Measurements from ENCODE around the gene PLEKHB1. TPM values are rescaled to one million over a fixed set of nuclear protein-coding genes. Genes with fewer than 3 reads are reported as not detected.

The PLEKHB1 gene
- total RNA-seq, 6 experiments from 2014 or later, result 0.42 to 2.1 (median 0.96) TPM

DNA sequence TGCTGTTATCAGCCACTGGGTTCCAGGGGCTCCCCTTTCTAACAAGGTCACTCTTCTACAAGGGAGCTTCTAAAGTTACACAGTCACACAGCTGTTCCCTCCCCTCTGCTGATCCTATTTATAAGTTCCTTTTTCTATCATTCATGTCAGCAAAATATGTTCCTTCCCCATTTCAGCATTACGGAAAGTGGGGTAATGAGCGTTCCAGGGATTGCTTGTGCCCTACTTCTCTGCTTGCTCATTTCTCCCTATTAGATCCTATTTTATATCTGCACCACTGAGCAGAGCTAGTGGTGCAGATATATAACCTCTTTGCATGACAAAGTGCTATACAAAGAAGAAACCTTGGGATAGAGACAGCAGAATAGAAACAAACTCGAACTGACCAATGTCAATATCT is 22.7 kb upstream of the PLEKHB1 start:
- no peak overlapping the region for H3K27ac ChIP-seq
- intact Hi-C loops (cut with DNase I), result no loop called here
- no peaks in the 10 kb centered on the region for H3K4me1 ChIP-seq
- 25% methylated on average over 3 of the region's 3 CpGs for WGBS (ENCODE audit: insufficient coverage, low coverage, low lambda C conversion rate, missing lambda C conversion rate)
- H3K9me3 ChIP-seq, result no peaks in the 10 kb centered on the region
- no peak for DNase-seq
- H3K4me3 ChIP-seq, result no peak overlapping the region
- TF ChIP-seq POLR2A (IDR thresholded peaks at IDR 0.05), result no peak
- TF ChIP-seq, protein P1, sequence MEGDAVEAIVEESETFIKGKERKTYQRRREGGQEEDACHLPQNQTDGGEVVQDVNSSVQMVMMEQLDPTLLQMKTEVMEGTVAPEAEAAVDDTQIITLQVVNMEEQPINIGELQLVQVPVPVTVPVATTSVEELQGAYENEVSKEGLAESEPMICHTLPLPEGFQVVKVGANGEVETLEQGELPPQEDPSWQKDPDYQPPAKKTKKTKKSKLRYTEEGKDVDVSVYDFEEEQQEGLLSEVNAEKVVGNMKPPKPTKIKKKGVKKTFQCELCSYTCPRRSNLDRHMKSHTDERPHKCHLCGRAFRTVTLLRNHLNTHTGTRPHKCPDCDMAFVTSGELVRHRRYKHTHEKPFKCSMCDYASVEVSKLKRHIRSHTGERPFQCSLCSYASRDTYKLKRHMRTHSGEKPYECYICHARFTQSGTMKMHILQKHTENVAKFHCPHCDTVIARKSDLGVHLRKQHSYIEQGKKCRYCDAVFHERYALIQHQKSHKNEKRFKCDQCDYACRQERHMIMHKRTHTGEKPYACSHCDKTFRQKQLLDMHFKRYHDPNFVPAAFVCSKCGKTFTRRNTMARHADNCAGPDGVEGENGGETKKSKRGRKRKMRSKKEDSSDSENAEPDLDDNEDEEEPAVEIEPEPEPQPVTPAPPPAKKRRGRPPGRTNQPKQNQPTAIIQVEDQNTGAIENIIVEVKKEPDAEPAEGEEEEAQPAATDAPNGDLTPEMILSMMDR (IDR thresholded peaks at IDR 0.05), result no peak
- no peaks in the 10 kb centered on the region for H3K27me3 ChIP-seq
- H3K36me3 ChIP-seq, result no peaks in the 10 kb centered on the region
- peak; percentile 51 to 65 (median 52) for ATAC-seq

DNA sequence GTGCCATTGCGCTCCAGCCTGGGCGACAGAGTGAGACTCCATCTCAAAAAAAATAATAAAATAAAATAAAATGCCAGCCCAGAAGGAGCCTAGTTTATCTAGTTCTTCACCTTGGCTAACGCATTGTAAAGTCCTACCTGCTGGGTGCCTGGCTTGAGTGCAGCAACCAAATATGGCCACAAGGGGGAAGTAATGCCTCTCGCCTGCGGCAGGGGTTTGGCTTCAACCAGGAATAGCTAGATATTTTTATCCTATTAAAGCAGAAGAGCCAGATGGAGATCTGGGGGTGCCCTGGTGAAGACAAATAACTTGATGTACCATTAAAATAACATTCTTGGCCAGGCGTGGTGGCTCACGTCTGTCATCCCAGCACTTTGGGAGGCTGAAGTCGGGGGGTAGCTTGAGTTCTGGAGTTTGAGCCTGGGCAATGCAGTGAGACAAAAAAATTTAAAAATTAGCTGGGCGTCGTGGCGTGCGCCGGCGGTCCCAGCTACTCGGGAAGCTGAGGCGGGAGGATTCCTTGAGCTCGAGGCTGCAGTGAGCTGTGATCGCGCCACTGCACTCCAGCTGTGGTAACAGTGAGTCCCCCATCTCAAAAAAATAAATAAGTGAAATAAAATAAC is 20.6 kb upstream of the PLEKHB1 start:
- intact Hi-C loops (cut with DNase I), result no loop called here
- Histone ChIP-seq H3K36me3 (no peaks in the 10 kb centered on the region), H3K27me3 (no peaks in the 10 kb centered on the region), H3K4me3 (no peak overlapping the region), H3K4me1 (no peaks in the 10 kb centered on the region), H3K27ac (no peak overlapping the region), H3K9me3 (no peaks in the 10 kb centered on the region)
- peak; percentile 94 to 97 (median 96) for ATAC-seq
- peak; percentile 61 to 79 (median 64) for DNase-seq
- TF ChIP-seq POLR2A (IDR thresholded peaks at IDR 0.05), result no peak
- TF ChIP-seq, protein P1 (IDR thresholded peaks at IDR 0.05), result peak; percentile 79 to 97 (median 96)
- 27% methylated on average over 15 of the region's 19 CpGs for WGBS (ENCODE audit: insufficient coverage, low coverage, low lambda C conversion rate, missing lambda C conversion rate)

DNA sequence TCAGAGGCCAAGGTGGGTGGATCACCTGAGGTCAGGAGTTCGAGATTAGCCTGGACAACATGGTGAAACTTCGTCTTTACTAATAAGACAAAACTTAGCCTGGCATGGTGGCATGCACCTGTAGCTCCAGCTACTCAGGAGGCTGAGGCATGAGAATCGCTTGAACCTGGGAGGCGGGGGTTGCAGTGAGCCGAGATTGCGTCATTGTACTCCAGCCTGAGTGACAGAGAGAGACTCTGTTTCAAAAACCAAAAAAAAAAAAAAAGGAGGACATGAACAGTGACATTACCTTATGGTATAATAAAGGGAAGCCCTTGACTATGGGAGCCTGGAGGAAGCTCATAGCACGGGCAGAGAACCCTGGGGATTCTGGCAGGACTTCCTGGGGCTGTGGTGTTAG is 16.5 kb upstream of the PLEKHB1 start:
- H3K9me3 ChIP-seq, result no peaks in the 10 kb centered on the region
- ATAC-seq, result no peak
- DNase-seq, result no peak
- TF ChIP-seq POLR2A (IDR thresholded peaks at IDR 0.05), result no peak
- TF ChIP-seq, protein P1 (IDR thresholded peaks at IDR 0.05), result no peak
- H3K36me3 ChIP-seq, result no peaks in the 10 kb centered on the region
- H3K4me1 ChIP-seq, result no peaks in the 10 kb centered on the region
- 63% methylated on average over 5 of the region's 7 CpGs for WGBS (ENCODE audit: insufficient coverage, low coverage, low lambda C conversion rate, missing lambda C conversion rate)
- no peaks in the 10 kb centered on the region for H3K27me3 ChIP-seq
- no peak overlapping the region for H3K27ac ChIP-seq
- intact Hi-C loops (cut with DNase I), result no loop called here
- no peak overlapping the region for H3K4me3 ChIP-seq

DNA sequence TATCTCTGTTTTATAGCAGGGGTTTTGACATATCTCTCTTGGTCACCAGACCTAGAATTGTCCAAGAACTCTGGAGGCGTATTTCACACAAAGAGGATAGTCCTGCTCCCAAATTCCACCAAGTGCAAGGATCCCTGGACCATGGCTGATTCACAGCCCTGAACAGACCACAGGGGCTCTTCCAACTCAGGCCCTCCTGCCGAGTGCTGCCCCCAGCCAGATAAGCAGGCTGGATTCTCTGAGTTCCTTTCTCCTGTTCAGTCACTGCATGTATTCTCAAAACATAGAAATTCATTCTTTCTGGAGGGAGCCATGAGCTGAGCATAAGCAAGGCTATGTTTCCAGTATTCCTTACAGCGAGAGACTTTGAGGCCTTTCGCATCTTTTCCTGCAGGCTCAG is 13.4 kb upstream of the PLEKHB1 start:
- WGBS (ENCODE audit: insufficient coverage, low coverage, low lambda C conversion rate, missing lambda C conversion rate), result 92% methylated on average over 3 of the region's 4 CpGs
- Histone ChIP-seq H3K4me3 (no peak overlapping the region), H3K9me3 (no peaks in the 10 kb centered on the region), H3K27me3 (no peaks in the 10 kb centered on the region), H3K27ac (no peak overlapping the region), H3K36me3 (no peaks in the 10 kb centered on the region), H3K4me1 (no peaks in the 10 kb centered on the region)
- intact Hi-C loops (cut with DNase I), result no loop called here
- no peak for TF ChIP-seq POLR2A (IDR thresholded peaks at IDR 0.05)
- TF ChIP-seq, protein P1 (IDR thresholded peaks at IDR 0.05), result no peak
- DNase-seq (no peak), ATAC-seq (no peak)

All from right lobe of liver (tissue), 6 donors.